ENCODE data around the gene DCLK3.

DNA sequence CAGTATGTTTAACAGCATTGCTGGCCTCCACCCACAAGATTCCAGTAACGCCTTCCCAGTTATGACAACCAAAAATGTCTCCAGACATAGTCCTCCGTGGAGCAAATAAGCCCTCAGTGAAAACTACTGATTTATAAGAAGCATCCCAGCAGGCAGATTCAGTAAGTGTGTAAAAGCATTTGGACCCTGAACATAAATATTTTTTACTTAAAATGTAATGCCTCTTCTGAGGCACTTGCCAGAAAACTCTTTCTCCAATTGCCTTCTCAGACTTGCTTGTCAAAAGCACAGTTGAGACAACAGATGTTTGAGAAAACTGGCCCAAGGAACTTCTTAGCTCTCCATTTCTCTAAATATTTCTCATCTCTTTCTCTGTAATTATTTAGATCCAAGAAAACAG is 31.8 kb upstream of the DCLK3 start:
- no peak for TF ChIP-seq FOXK2 (IDR thresholded peaks at IDR 0.05)
- TF ChIP-seq FOXM1 (IDR thresholded peaks at IDR 0.05; ENCODE audit: borderline replicate concordance) = no peak
- no peak for TF ChIP-seq SP1 (IDR thresholded peaks at IDR 0.05)
- no peak for TF ChIP-seq SUZ12 (IDR thresholded peaks at IDR 0.05)
- no peak for TF ChIP-seq FOXA1 (IDR thresholded peaks at IDR 0.05)
- no peak for TF ChIP-seq ZNF384 (IDR thresholded peaks at IDR 0.05)
- TF ChIP-seq HDGF (IDR thresholded peaks at IDR 0.05; ENCODE audit: borderline replicate concordance) = no peak

Measured in HEK293T (cell line).